ENCODE measurements around the gene CDRT15.
"Not testable (repeated sequence)": the region's sequence is repeated elsewhere in the genome, so short reads cannot be mapped to it uniquely, and the experiment has no call there.

CDRT15 gene

DNA sequence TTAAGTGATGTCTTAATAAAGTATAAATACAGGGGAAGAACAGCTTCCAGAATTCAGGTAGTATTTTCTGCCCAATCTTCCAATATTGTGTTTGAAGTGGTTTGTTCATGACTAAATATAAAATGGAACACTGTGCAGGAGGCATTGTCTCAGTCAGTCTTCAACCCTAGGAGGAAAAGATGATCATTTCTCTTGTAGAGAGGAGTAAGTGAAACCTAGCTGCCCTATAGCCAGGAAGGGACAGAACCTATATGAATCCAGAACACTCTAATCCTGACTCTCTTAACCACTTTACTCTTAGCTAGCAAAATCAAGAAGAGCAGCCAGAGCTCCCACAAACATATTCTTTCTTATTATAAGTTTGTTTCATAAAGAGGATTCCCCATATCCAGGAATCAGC is 45.2 kb downstream of the CDRT15 start:
- DNase-seq (ENCODE audit: extremely low read depth in 1 of 2, low read depth in 1 of 2), result not testable (repeated sequence)

- not testable (repeated sequence) for DNase-seq (ENCODE audit: extremely low read depth in 1 of 2, low read depth in 1 of 2)
Observed at GRCh38 chr17:14190774-14191173, 45.9 kb downstream of the CDRT15 start.

DNA sequence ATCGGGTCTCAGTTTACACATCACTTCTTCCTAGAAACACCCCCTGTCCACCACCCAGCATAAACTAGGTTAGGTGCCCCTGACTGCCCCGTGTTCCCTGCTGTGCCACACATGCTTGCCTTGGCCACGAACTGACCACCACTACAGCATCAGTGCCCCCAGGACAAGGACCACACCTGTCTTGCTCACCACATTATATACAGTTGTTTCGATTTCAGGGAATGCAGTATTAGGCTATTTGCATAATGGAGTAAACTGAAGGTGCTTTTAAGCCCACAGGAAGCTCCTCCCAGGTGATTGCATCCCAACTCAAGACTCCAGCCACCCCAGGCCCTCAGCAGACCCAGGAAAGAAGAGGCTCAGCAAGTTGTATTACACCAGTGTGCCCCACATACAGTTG is 50.2 kb downstream of the CDRT15 start:
- not testable (repeated sequence) for DNase-seq (ENCODE audit: extremely low read depth in 1 of 2, low read depth in 1 of 2)

Measured in stimulated activated CD8-positive, alpha-beta memory T cell treated with anti-CD3 and anti-CD28 coated beads, Interleukin-7, amount 100 ng/mL, for 48 hours (primary cell).